GM18951 (cell line): ENCODE data around the gene MREG.

Source experiments
- POLR2A ChIP-seq: IDR thresholded peaks from 4 replicates; pipeline ENCODE4 v1.6.1; 2011; ENCODE audit warnings: mild to moderate bottlenecking; ENCODE audit not compliant: insufficient read length, insufficient read depth; ENCODE audit errors: extremely low read depth
- in situ Hi-C: fragments of 300-500 bp; cut with MboI; formaldehyde crosslinking; loops from one replicate; pipeline ENCODE4 v1.12.0; 2022; ENCODE audit warnings: low sequenced_read_pairs, mixed read lengths, inconsistent platforms; ENCODE audit not compliant: unreplicated experiment

MREG gene

GRCh38 chr2:215969131-215969841 is 44.1 kb downstream of the MREG start:
- in situ Hi-C loops = no loop called here

DNA sequence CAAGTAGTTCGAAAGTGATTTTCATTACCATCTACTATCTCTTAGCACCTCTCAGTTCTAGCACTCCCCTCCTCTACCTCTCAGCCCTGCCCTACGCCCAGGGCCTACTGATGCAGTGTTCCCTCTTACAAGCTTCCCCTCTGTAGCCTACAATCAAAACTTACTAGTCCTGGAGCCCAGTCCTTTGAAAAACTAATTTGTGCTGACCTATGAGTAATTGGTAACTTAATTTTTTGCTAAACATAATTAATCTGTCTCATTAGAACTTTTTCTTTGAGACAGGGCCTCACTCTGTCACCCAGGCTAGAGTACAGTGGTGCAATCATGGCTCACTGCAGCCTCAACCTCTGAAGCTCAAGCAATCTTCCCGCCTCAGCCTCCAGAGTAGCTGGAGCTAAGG is 44.9 kb downstream of the MREG start:
- no peak for TF ChIP-seq POLR2A
- in situ Hi-C loops = no loop called here

More at GRCh38 chr2:215969131-215969841, 44.1 kb downstream of the MREG start:
- no peak for TF ChIP-seq POLR2A

- no peak for TF ChIP-seq POLR2A
- in situ Hi-C loops = no loop called here
Observed at GRCh38 chr2:215967590-215968378, 45.6 kb downstream of the MREG start.

GRCh38 chr2:215966951-215967350 is 46.4 kb downstream of the MREG start:
- no peak for TF ChIP-seq POLR2A
- in situ Hi-C loops = no loop called here

DNA sequence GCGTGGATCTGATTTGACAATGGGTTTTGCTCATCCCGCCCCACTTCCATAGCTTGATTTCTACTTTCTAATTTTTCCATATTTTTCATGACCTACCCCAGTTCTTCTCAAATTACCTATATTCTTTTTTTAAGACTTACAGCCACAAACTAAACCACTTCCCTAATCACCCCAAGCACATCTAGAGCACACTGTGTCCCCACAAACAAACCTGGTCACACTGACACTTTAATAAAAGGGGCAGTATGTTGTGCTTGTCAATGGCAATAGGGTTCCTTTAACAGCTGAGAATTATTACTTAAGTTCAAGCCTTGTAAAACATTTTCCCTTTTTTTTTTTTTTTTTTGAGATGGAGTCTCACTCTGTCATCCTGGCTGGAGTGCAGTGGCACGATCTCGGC is 47.1 kb downstream of the MREG start:
- TF ChIP-seq POLR2A = no peak
- in situ Hi-C loops = no loop called here

DNA sequence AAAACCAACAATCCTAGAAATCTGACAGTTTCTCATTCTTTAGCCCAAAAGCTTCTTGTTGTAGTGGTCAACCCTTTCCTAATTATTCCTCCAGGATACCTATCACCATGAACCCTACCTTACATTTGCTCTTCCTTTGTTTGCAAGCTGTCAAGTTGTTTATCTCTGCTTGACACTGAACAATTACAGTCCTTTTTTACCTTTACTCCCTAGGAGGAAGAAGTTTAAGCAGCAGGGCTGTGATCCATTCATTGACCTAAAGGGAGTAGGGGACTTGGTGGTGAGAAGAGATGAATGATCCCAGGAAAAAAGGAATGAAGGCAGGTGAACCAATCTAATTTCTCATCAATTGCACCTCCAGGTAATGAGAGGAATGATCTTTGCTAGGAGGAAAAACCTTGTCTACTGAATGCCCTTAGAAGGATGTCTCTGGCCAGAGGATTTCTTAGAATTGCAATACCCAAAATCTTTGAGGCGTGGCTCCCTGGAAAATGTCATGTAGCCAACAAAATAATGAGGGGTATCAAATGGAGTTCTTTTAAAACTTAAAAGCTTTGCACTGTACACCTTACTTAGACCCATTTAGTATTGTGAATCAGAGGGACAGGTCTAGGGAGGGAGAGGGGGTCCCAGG is 47.7 kb downstream of the MREG start:
- in situ Hi-C loops = no loop called here

DNA sequence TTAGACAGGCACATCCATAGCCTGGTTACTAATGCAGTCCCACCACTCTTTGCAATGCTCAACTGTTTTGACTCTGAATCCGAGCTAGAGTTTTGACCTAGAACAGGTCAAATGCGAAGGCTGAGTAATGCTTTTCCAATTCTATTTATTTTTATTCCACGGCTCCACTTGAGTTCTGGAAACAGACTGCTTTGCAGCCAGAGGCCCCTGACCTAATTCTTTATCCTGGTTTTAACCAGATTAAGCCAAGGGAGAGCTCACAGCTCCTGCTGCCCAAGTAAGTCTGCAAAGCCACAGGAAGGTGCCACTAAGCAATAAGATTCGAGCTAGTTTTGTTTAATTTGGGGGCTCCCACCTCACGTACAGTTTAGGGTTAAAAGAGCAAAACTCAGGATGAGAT is 51.4 kb downstream of the MREG start:
- in situ Hi-C loops = no loop called here
- TF ChIP-seq POLR2A = no peak

More for the DNA sequence above, 47.7 kb downstream of the MREG start:
- TF ChIP-seq POLR2A = no peak

DNA sequence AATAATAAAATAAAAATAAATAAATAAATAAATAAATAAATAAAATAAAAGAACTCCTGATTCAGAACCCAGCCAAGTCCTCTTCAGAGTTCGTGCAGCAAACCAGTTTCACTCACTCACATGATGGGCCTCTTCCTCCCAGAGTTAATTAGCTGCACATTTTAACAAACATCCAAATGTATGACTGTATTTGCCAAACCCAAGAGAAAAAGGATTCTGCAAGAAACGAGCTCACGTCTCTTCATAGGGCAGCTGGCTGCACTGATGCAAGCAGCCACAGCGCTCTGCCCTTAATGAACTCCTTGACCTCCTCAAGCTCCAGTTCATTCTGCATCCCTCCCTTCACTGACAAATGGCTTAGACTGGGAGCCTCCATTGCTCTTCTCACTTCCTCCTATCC is 55.1 kb downstream of the MREG start:
- TF ChIP-seq POLR2A = no peak
- in situ Hi-C loops = loop anchor here (10.0 kb wide), 1 partner anchor 67 kb away; no protein-coding TSS in a partner anchor

DNA sequence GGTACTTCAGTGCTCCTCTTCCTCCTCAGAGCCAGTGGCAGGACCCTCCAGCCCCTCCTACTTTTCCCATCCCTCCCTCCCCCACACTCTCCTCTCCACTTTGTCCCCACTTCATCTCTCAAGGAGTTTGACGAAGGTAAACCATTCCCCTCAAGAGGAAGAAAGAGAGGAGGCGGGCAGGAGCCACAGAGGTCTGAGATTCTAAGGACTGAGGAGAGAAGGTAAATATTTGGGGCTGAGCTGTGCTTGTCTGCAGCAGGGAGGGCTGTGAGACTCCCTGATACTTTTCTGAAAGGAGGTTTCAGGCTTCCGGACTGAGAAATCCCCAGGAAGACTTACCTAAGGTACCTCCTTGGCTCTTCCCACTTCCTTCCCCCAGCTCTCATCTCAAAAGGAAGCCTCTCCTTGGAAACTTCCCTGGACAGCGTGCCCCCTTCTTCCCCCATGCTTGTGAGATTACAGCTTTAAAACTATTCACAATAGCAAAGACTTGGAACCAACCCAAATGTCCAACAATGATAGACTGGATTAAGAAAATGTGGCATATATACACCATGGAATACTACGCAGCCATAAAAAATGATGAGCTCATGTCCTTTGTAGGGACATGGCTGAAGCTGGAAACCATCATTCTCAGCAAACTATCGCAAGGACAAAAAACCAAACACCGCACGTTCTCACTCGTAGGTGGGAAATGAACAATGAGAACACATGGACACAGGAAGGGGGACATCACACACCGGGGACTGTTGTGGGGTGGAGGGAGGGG is 55.8 kb downstream of the MREG start:
- in situ Hi-C loops = loop anchor here (10.0 kb wide), 1 partner anchor 67 kb away; no protein-coding TSS in a partner anchor

DNA sequence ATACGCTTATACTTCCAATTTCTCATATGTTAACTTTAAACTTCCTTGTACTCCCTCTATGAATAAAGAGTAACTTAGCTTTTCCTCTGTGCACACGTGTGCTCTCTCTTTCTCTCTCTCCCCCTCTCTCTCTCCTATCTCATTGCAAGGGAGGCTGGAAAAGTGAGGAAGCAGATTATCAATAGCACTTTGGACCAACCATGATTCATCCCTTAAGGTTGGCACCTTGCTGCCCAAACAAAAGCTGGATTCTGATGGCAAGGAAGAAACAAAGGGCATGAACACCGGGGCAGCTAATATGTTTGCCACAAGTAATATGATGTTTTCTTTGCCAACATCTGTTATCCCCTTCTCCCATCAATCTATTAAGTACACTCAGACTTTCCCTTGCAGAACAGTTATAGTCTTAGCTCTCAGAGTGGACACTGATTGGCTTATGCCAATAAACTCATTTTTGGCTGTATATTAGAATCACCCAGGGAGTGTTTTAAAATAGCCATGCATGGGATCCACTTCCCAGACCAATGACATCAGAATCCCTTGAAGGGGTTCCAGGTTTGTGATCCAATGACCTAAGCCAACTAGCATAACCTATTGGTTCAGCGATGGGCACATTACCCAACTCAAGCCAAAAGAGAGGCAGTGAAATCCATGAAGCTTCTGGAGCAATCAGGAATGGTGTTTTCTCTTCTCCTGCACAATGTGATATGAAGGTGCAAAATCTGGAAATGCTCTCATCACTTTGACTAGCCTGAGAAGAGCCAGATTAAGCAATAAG is 60.3 kb downstream of the MREG start:
- in situ Hi-C loops = loop anchor here (10.0 kb wide), 1 partner anchor 72 kb away; no protein-coding TSS in a partner anchor
- no peak for TF ChIP-seq POLR2A

DNA sequence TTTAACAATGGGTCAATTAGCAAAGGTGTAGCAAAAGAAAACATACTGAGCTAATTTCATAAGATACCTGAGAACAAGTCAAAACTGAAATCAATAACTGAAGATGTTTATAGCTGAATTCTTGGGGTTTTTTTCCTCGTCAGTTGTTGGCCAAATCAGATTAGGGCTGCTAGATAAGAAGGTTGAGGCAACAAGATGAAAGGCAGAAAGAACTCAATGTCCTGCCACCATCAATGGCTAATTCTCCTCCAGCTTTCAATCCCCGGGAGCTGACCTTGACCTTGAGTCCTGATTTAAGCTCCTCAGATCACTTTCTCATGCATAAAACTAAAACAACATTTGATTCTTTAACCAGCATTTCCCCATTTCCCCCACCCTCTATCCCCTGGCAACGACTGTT is 61.8 kb downstream of the MREG start:
- in situ Hi-C loops = loop anchor here (10.0 kb wide), 1 partner anchor 73 kb away; no protein-coding TSS in a partner anchor

GRCh38 chr2:215949991-215950404 is 63.4 kb downstream of the MREG start:
- TF ChIP-seq POLR2A = no peak
- in situ Hi-C loops = loop anchor here (10.0 kb wide), 1 partner anchor 75 kb away; no protein-coding TSS in a partner anchor

More for the DNA sequence above, 61.8 kb downstream of the MREG start:
- TF ChIP-seq POLR2A = no peak
